Measurements from ENCODE around the gene C11orf91.
"Not testable (repeated sequence)": the region's sequence is repeated elsewhere in the genome, so short reads cannot be mapped to it uniquely, and the experiment has no call there.

C11orf91 gene

DNA sequence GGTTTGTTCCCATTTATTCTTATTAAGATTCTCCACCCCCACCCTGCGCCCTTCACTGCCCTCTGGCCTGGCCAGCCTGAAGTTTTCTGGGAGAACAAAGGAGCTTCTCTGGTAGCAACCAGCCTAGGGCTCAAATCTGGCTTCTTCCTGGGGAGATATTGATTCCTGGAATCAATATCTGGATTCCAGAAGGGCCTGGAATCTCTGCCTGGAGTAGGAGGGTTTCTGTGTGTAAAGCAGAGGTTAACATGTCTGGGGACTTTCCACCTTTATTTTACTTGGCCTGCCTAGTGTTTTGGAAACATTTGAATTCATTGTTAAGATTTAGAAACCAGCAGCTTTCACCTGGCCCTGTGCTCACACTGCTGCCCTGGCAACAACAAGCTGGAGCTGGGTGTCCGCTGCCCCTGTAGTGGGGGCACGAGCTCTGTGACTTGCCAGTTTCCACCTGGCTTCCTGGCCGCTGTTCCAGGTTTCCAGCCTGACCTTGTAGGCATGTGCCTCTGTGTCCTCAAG is 5.5 kb downstream of the C11orf91 start:
- no peak for DNase-seq

GRCh38 chr11:33694346-33695050 is 6.1 kb downstream of the C11orf91 start:
- DNase-seq: no peak

DNA sequence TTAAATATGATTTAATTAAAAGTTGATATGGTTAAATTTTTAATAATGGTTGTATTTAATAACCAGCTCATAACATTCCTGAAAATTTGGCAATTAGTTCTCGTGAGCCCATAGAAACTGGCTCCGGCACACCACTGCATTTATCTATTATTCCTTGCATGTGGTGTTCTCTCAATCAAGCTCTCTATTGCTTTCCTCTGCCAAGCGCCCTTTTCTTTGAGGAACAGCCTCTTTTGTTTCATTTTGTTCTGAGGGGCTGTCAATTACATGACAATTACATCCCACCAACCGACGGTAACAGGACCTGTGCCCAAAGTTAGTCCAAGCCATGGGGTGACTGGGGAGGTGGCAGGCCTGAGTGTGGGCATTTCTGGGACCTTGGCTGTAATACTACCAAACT is 8.1 kb downstream of the C11orf91 start:
- no peak for DNase-seq

- DNase-seq: no peak
Observed at GRCh38 chr11:33692013-33692504, 8.6 kb downstream of the C11orf91 start.

GRCh38 chr11:33691066-33691864 is 9.4 kb downstream of the C11orf91 start:
- DNase-seq: no peak

DNA sequence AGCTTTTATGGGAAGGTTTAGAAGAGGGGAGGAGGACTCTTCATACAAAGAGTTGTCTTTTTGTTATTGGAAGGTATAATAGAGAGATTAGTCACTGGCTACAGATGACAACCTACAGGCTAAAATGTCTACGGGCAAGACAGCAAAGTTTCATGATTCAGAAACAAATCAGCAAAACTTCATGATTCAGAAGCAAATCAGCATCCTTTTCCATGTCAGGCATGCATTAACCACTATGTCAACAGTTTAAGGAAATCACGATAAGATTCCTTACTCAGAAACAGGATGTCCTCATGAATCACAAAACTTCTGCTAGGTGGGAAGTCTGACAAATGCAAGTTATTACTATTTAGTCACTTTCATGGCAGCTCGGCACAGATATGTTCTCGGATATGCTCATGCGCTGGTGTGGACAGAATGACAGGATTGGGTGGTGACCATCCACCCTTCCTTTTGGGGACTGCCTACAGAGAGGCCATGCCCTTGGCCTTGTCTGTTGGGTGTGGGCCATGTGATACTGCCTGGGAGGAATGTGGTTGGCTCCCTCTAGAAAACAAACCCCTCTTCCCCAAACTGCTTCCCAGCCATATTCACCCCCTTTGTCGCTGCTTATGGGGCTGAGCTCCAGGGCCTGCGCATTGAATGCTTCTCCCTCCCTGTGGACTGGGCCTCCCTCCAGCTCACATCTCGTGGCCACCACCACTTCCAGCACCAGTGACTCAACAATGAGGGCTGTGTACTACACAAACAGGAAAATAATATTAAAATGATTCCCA is 10.1 kb downstream of the C11orf91 start:
- DNase-seq: peak; percentile 39

DNA sequence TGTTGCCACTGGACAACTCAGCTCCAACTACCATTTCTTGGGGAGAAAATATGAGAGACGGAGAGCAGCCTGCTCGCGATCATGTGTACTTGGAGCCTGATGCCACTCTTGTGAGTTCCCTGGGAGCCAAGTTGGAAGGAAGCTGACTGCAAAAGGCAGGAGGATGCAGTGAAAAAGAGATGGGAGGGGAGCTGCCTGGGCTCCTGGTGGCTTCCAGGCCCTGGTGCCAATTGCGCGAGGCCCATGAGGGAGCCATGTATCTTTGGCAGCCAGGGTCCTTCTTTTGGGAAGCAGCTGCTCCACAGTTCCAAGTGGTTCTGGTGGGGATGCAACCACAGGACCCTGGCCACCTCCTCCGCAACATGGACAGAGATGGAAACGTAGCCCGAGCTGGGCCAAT is 11.1 kb downstream of the C11orf91 start:
- DNase-seq: no peak

DNA sequence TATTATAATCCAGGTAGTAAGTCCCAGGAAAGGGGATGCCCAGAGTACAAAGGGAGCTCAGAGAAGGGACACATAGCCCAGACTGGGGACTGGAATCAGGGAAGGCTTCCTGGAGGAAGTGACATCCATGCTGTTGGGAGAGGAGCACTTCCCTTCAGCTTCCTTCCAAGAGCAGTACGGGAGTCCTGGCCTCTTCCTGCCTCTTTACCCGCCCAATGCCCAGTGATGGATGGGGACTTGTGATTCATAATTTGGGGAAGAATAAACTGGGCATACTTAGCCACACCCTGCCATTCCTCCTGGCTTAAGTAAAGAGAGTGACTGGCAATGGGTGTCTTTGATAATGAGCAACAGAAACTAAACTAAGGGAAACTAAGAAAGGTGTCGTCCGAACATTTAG is 11.5 kb downstream of the C11orf91 start:
- no peak for DNase-seq

DNA sequence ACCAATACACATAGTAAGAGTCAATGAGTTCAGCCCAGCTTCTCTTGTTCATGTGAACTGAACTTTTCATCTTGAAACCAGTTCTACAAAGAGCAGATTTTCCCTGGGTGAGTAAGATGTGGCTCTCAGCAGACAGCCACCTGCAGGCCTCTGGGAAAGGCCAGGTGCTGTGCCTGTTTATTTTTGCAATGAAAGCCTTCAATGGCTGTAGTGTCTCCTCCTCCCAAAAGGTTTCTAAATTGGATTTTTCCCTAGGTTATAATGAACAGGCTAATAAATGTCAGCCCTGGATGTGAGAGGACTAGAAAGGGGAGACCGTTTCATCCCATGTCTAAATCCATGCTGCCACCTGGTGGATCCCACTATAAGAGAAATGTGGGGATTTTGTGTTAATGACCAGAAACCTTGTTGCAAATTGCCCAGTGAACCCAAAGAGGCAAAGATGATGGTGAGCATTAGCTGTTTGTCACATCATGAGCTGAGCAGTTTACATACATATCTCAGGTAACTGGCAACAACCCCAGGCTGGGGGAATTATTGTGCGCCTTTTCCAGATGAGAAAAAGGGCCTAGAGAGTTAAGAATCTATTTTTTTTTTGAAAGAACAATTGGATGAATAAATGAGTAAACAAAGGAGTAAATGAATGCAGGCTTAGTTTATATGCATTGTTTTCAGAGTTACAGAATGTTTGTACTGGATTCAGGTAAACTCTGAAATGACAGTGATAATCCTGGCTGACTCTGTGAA is 12.7 kb downstream of the C11orf91 start:
- peak; percentile 28 for DNase-seq

DNA sequence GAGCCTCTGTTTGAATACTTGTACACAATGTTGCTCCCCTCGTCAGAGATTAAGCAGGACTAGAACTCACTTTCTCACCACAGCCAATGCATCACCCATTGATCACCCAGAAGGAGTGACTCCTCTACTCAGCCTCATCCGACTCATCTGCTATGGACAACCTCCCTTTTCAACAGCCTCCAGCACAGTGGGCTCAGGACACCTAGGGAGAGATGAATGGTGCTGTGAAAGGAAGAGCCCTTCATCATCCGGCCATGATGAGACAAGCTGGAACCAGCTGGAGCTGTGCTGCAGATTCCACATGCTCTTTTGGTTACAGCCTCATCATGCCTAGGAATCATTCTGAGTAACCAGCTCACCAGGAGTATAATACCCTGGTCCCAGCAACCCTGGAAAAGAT is 15.5 kb downstream of the C11orf91 start:
- DNase-seq: no peak

DNA sequence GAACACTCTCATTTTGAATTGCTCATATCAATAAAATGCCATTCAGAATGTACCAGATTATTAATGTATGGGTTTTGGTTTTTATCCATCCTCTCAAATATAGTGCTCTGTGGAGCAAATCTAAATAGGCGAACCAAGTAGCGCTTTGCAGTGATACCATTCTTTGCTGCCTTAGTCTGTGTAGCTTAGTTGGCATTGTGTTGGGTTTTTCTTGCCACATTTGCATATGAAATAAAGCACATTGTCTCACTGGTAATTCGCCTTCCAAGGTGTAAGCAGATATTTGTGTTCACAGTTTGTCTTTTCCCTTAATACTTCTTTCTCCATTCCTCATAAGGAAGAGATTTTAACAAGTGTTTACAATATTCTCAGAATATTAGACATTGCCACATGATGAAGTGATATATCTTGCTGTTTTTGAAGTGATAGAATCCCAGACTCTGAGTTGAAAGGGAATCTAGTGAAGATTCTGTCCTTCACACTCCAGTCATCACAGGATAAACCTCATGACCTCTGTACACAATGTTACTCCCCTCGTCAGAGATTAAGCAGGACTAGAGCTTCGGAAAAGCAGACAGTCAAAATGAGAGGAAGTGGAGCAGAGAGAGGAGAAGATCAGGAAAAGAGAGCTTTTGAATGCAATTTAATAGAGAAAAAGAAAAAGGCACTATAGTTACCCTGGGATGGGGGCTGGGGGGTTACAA is 16.5 kb downstream of the C11orf91 start:
- DNase-seq: no peak

DNA sequence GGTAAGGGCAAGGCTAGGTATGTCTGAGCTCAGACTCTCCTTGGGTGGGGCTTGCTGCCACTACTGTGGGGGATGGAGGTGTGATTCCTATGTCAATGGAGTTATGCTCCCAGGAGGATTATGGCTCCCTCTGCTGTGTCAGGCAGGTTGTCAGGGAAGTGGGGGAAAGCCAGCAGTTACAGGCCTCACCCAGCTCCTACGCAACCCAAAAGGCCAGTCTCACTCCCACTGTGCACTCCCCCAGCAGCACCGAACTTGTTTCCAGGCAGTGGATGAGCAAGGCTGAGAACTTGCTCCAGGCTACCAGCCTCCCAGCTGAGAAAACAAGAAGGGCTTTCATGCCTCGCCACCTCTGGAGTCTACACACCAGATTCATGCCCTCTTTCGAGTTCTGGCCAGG is 18.2 kb downstream of the C11orf91 start:
- no peak for DNase-seq

DNA sequence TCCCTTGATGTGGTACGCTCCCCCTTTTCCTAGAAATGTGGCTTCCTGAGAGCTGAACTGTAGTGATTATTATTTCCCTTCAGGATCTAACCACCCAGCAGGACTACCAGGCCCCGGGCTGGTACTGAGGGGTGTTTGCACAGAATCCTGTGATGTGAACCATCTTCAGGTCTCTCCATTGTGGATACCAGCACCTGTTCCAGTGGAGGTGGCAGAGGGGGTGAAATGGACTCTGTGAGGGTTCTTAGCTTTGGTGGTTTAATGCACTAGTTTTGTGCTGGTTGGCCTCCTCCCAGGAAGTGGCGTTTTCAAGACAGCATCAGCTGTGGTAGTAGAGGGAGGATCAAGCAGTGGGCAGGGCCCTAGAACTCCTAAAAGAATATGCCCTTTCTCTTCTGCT is 18.6 kb downstream of the C11orf91 start:
- no peak for DNase-seq

GRCh38 chr11:33678616-33679015 is 22.0 kb downstream of the C11orf91 start:
- DNase-seq: not testable (repeated sequence)

DNA sequence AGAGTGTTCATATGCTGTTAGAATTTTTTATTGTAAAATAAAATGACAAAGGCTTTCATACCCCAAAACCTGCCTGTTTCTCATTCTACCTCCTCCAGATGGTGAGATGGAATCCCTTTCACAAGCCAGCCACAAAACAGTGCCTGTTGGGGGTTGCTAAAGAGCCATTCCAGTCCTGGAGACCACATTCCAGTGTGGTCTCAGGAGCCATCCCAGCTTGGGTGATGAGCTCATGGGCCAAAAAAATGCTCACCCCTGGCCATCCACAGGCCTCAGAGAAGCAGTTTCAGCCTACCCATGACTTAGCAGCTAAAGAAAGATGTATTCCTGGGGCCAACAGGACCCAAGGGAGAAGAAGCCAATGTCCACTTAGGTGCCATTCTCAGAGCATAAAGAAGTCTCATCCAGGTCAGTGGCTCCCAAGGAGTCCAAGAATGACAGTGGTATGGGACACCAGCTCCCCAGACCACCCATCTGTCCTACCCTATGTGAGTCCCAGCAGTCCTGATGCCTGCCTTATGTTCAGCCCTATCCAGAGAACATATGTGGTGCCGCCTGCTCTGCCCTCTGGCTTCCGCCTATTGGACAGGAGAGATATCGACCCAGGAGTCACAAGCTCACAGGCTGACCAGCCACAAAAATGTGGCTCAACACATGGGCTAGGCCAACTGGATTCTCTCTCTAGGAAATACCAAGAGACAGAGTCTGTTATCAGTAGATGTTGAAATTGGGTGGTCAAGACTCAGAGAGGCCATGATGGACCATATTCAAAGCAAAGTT is 26.4 kb downstream of the C11orf91 start:
- no peak for DNase-seq

GRCh38 chr11:33672273-33672672 is 28.4 kb downstream of the C11orf91 start:
- no peak for DNase-seq

DNA sequence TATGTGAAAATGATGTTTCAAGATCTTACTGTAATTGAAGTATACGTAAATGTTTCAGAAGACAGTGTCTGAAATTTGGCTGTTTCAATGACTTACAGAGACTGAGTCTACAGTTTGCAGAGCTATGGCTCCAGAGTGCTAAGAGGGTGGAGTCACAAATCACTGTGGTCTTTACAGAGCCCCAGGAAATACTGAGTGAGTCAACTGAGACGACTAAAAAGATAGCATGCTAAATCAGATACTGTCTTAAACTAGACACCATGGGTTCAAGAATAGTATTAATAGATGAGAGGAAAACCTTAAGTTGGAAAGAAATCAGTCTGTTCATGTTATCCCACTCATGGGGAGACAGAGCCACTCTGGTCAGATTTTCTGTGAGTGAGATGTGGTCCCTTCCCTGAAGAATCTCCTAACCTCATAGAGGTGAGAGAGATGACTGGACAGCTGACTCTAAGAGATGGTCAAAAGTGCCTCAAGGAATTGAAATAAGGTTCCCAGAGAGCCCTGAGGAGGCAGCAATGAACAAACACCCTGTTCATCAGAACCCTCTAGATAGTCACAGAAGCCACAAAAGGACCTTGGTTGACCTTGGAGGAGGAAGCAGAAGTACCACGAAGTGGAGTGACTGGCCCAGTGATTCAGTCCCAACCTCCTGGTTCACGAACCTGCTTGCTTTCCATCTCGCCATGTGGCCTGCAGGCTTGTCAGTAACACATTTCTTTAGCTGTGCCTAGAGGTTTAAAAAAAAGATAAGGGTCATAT is 30.2 kb downstream of the C11orf91 start:
- peak; percentile 31 for DNase-seq

GRCh38 chr11:33669598-33670249 is 30.9 kb downstream of the C11orf91 start:
- no peak for DNase-seq

DNA sequence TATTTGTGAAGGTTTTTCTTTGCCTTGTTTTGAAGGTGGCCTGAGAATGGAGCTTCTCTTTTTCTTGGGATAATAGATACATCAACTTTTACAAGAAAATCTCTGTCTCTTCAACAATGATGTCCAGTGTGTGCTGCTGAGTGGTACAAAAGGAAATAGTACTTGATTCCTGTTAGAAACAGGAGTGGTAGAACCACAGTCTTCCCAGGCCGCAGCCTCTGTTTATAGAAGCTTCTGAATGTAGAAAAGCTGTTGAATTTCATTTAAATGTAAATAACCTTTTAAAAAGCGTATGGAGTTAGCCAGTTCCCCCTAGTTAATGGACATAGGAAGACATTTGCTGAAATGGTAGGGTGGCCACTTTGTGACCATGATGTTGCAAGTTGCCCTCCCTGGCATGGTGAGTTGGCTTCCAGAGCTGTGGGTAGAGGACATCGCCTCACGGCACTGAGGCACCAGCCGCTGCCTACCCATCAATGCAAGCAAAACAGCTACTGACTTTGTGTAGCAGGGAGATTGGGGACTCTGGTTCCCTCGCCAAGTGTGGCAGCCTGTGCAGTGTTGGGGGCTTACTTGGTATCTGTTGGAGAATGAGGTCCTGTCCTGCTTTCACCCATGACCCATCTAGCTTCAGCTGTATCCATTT is 31.6 kb downstream of the C11orf91 start:
- DNase-seq: no peak

Data from stimulated activated CD4-positive, alpha-beta T cell treated with anti-CD3 and anti-CD28 coated beads, Interleukin-1b, Interleukin-23, amount 100 ng/mL, for 48 hours (primary cell).